ENCODE results near the gene STAT5B.
"Not testable (repeated sequence)": the region's sequence is repeated elsewhere in the genome, so short reads cannot be mapped to it uniquely, and the experiment has no call there.

STAT5B gene

GRCh38 chr17:42306385-42306667 is 30.1 kb upstream of the STAT5B start:
- no peak for DNase-seq (ENCODE audit: low read depth, low spot score)

- DNase-seq (ENCODE audit: low read depth, low spot score) = no peak
These were observed 29.6 kb upstream of the STAT5B start for GRCh38 chr17:42305543-42306384.

GRCh38 chr17:42305031-42305330 is 28.8 kb upstream of the STAT5B start:
- not testable (repeated sequence) for DNase-seq (ENCODE audit: low read depth, low spot score)

- no peak for DNase-seq (ENCODE audit: low read depth, low spot score)
These were observed 28.2 kb upstream of the STAT5B start for GRCh38 chr17:42304187-42305030.

- DNase-seq (ENCODE audit: low read depth, low spot score) = no peak
These were observed 27.5 kb upstream of the STAT5B start for GRCh38 chr17:42303694-42304093.

GRCh38 chr17:42301022-42301421 is 24.8 kb upstream of the STAT5B start:
- no peak for DNase-seq (ENCODE audit: low read depth, low spot score)

- not testable (repeated sequence) for DNase-seq (ENCODE audit: low read depth, low spot score)
These were observed 23.7 kb upstream of the STAT5B start for GRCh38 chr17:42299913-42300312.

- DNase-seq (ENCODE audit: low read depth, low spot score) = not testable (repeated sequence)
These were observed 23.2 kb upstream of the STAT5B start for GRCh38 chr17:42299361-42299760.

- not testable (repeated sequence) for DNase-seq (ENCODE audit: low read depth, low spot score)
These were observed 21.6 kb upstream of the STAT5B start for GRCh38 chr17:42297775-42298174.

GRCh38 chr17:42296012-42296411 is 19.8 kb upstream of the STAT5B start:
- DNase-seq (ENCODE audit: low read depth, low spot score) = no peak

- no peak for DNase-seq (ENCODE audit: low read depth, low spot score)
These were observed 18.5 kb upstream of the STAT5B start for GRCh38 chr17:42294469-42295398.

- no peak for DNase-seq (ENCODE audit: low read depth, low spot score)
These were observed 14.9 kb upstream of the STAT5B start for GRCh38 chr17:42291129-42291528.

- no peak for DNase-seq (ENCODE audit: low read depth, low spot score)
These were observed 14.4 kb upstream of the STAT5B start for GRCh38 chr17:42290577-42290976.

- DNase-seq (ENCODE audit: low read depth, low spot score) = no peak
These were observed 13.5 kb upstream of the STAT5B start for GRCh38 chr17:42289611-42290181.

GRCh38 chr17:42288803-42289610 is 12.8 kb upstream of the STAT5B start:
- DNase-seq (ENCODE audit: low read depth, low spot score) = no peak

- DNase-seq (ENCODE audit: low read depth, low spot score) = no peak
These were observed 12.0 kb upstream of the STAT5B start, which contains the start of gene STAT5A for GRCh38 chr17:42287977-42288802. Gene STAT5A, plus strand, starts transcription at chr17:42288498. Its CDS starts 914 bp downstream, at chr17:42289412.

GRCh38 chr17:42287305-42287976 is 11.2 kb upstream of the STAT5B start:
- DNase-seq (ENCODE audit: low read depth, low spot score) = no peak

GRCh38 chr17:42286411-42287221 is 10.4 kb upstream of the STAT5B start:
- DNase-seq (ENCODE audit: low read depth, low spot score) = no peak

Measured in iPS DF 19.7 (cell line).